Mammary epithelial cell (primary cell): ENCODE measurements around the gene ETV3.

Experiments used
- EZH2 ChIP-seq: IDR thresholded peaks from 2 replicates; pipeline ENCODE4 v1.6.1; 2012; ENCODE audit warnings: low read length, inconsistent platforms, borderline replicate concordance
- TF ChIP-seq, protein P1 (sequence below), 2 donors: IDR thresholded peaks in 1 of 2; conservative IDR thresholded peaks in 1 of 2; 2 replicates each; pipeline ENCODE4 v1.5.1; 2011 to 2012; ENCODE audit warnings: inconsistent platforms in 2 of 2, low read length in 2 of 2, mild to moderate bottlenecking in 2 of 2, control low read depth in 1 of 2, low read depth in 1 of 2; ENCODE audit not compliant: insufficient read depth in 1 of 2; ENCODE audit errors: extremely low read depth in 1 of 2

GRCh38 chr1:157107702-157108101 lies 30.5 kb downstream of the ETV3 start:
- TF ChIP-seq, protein P1, sequence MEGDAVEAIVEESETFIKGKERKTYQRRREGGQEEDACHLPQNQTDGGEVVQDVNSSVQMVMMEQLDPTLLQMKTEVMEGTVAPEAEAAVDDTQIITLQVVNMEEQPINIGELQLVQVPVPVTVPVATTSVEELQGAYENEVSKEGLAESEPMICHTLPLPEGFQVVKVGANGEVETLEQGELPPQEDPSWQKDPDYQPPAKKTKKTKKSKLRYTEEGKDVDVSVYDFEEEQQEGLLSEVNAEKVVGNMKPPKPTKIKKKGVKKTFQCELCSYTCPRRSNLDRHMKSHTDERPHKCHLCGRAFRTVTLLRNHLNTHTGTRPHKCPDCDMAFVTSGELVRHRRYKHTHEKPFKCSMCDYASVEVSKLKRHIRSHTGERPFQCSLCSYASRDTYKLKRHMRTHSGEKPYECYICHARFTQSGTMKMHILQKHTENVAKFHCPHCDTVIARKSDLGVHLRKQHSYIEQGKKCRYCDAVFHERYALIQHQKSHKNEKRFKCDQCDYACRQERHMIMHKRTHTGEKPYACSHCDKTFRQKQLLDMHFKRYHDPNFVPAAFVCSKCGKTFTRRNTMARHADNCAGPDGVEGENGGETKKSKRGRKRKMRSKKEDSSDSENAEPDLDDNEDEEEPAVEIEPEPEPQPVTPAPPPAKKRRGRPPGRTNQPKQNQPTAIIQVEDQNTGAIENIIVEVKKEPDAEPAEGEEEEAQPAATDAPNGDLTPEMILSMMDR (conservative IDR thresholded peaks at IDR 0.05 in 1 of 2, IDR thresholded peaks at IDR 0.05 in 1 of 2; ENCODE audit: extremely low read depth in 1 of 2, insufficient read depth in 1 of 2, low read depth in 1 of 2, low read length in 2 of 2): no peak
- TF ChIP-seq EZH2: no peak
